Pericardium fibroblast (primary cell): ENCODE measurements around the gene CEP164. TPM values are rescaled to one million over a fixed set of nuclear protein-coding genes. Genes with fewer than 3 reads are reported as not detected.

Source experiments
- total RNA-seq: library from RNA; depleted of rRNA; stranded (reverse); fragments of >200 nt; gene quantifications from 2 replicates; pipeline ENCODE4 v1.2.3, GENCODE V29; 2015

Gene CEP164
- 14.1 and 23.3 TPM in 2 replicates for total RNA-seq

GRCh38 chr11:117327567-117328374, at the start of gene CEP164:
TSS of gene CEP164 (plus strand) at chr11:117327854. CDS start at chr11:117338587, 10,733 bp downstream.

GRCh38 chr11:117290809-117291396, 36.8 kb upstream of the CEP164 start, which contains the start of gene BACE1-AS:
TSS of gene BACE1-AS (plus strand) at chr11:117291346.

GRCh38 chr11:117316197-117316961, 11.3 kb upstream of the CEP164 start, which contains the start of gene BACE1:
TSS of gene BACE1 (minus strand) at chr11:117316256. CDS start at chr11:117315795, 461 bp downstream.

Other genes starting within 250 kb of the CEP164 start
- 13.5 and 14.3 TPM in 2 replicates for gene SIK3, start 229.4 kb upstream of the CEP164 start, total RNA-seq
- gene PAFAH1B2, start 183.6 kb upstream of the CEP164 start, total RNA-seq = 46.7 and 56.4 TPM in 2 replicates
- gene SIDT2, start 149.1 kb upstream of the CEP164 start, total RNA-seq = 25.8 and 30.8 TPM in 2 replicates
- gene TAGLN, start 128.5 kb upstream of the CEP164 start, total RNA-seq = 405 and 3,406 TPM in 2 replicates
- gene PCSK7, start 95.8 kb upstream of the CEP164 start, total RNA-seq = 23.2 and 41.7 TPM in 2 replicates
- 6.9 and 9.4 TPM in 2 replicates for gene RNF214, start 95.2 kb upstream of the CEP164 start, total RNA-seq
- gene BACE1-AS, start 36.5 kb upstream of the CEP164 start, total RNA-seq = 1.3 and 6.0 TPM in 2 replicates
- gene BACE1, start 11.6 kb upstream of the CEP164 start, total RNA-seq = 34.3 and 39.2 TPM in 2 replicates